ENCODE data around the gene PKIG. TPM values are rescaled to one million over a fixed set of nuclear protein-coding genes. Genes with fewer than 3 reads are reported as not detected.
"Not testable (repeated sequence)": the region's sequence is repeated elsewhere in the genome, so short reads cannot be mapped to it uniquely, and the experiment has no call there.

PKIG gene
- polyA plus RNA-seq, 1 of the 3 experiments (the other 2 are of a cell fraction) = 92.9 TPM

- Histone ChIP-seq H3F3A (replicated peaks; ENCODE audit: insufficient read depth) (peaks cover 6% of the 10 kb centered on the region), H3K79me2 (ENCODE audit: insufficient read depth) (peaks cover 54% of the 10 kb centered on the region), H3K4me1 (ENCODE audit: control insufficient read depth in 1 of 2, insufficient read depth in 2 of 2, low read depth in 1 of 2, low read length in 1 of 2) (peaks cover 0 to 3% of the 10 kb centered on the region in 2 experiments; a peak in 1 of 4 replicates), H2AFZ (ENCODE audit: low read depth) (no peak overlapping the region), H3K27me3 (ENCODE audit: insufficient read depth) (no peaks in the 10 kb centered on the region), H3K36me3 (replicated peaks in 1 of 2; ENCODE audit: control insufficient read depth in 1 of 2, insufficient read depth in 2 of 2, low read length in 1 of 2) (no peaks in the 10 kb centered on the region), H3K27ac (ENCODE audit: low read depth in 2 of 2, low read length in 1 of 2) (no peak overlapping the region), H3K4me3 (ENCODE audit: low read depth in 2 of 2, low read length in 1 of 2) (no peak overlapping the region), H4K20me1 (ENCODE audit: insufficient read depth) (no peaks in the 10 kb centered on the region), H3K9me2 (no peaks in the 10 kb centered on the region), H3K9ac (no peak overlapping the region), H3K9me3 (no peaks in the 10 kb centered on the region), H3K4me2 (no peak overlapping the region)
- ChIA-PET POLR2A (no interaction called here), CTCF (interaction anchor here (0.6 to 1.6 kb wide), 3 partner anchors 15 to 372 kb away, joined by 3 to 7 read pairs (median 3); no protein-coding TSS in a partner anchor)
- TF ChIP-seq JUND (IDR thresholded peaks at IDR 0.05) (no peak), TEAD4 (IDR thresholded peaks at IDR 0.05; ENCODE audit: borderline replicate concordance, insufficient read depth) (no peak), GATA2 (CRISPR knock-in tag; IDR thresholded peaks at IDR 0.05) (no peak), USF1 (IDR thresholded peaks at IDR 0.05; ENCODE audit: borderline replicate concordance, low read depth) (no peak), TAF1 (IDR thresholded peaks at IDR 0.05; ENCODE audit: borderline replicate concordance, low read depth, low read length) (no peak), ZBTB33 (IDR thresholded peaks at IDR 0.05; ENCODE audit: borderline replicate concordance, low read depth) (no peak), IRF3 (IDR thresholded peaks at IDR 0.05; ENCODE audit: low read depth, low read length) (no peak), YY1 (IDR thresholded peaks at IDR 0.05; ENCODE audit: low read depth) (no peak), POLR2AphosphoS5 (IDR thresholded peaks at IDR 0.05; ENCODE audit: low read depth, low read length) (no peak), NFIC (IDR thresholded peaks at IDR 0.05; ENCODE audit: borderline replicate concordance) (no peak), FOSL2 (IDR thresholded peaks at IDR 0.05; ENCODE audit: borderline replicate concordance, low read depth) (no peak), FOXM1 (IDR thresholded peaks at IDR 0.05; ENCODE audit: low read depth) (no peak)
- no peak for DNase-seq
- WGBS (ENCODE audit: low lambda C conversion rate) = 94% methylated on average over 2 of the region's 2 CpGs
These were observed 22.1 kb upstream of the PKIG start for GRCh38 chr20:44560229-44560628.

- H3K36me3 ChIP-seq (replicated peaks in 1 of 2; ENCODE audit: control insufficient read depth in 1 of 2, insufficient read depth in 2 of 2, low read length in 1 of 2); H4K20me1 ChIP-seq (ENCODE audit: insufficient read depth); H3K4me1 ChIP-seq (ENCODE audit: control insufficient read depth in 1 of 2, insufficient read depth in 2 of 2, low read depth in 1 of 2, low read length in 1 of 2); H3K27me3 ChIP-seq (ENCODE audit: insufficient read depth); POLR2A ChIA-PET; H3K27ac ChIP-seq (ENCODE audit: low read depth in 2 of 2, low read length in 1 of 2); H3K9me3 ChIP-seq; H3F3A ChIP-seq (replicated peaks; ENCODE audit: insufficient read depth); H3K4me3 ChIP-seq (ENCODE audit: low read depth in 2 of 2, low read length in 1 of 2); H3K9me2 ChIP-seq; H3K4me2 ChIP-seq; H2AFZ ChIP-seq (ENCODE audit: low read depth); H3K9ac ChIP-seq; DNase-seq: not testable (repeated sequence)
- WGBS (ENCODE audit: low lambda C conversion rate) = 71% methylated on average over 6 of the region's 6 CpGs
- H3K79me2 ChIP-seq (ENCODE audit: insufficient read depth) = peaks cover 50% of the 10 kb centered on the region
- CTCF ChIA-PET = interaction anchor here (1.2 to 1.6 kb wide), 2 partner anchors 15 to 49 kb away, joined by 3 to 7 read pairs; no protein-coding TSS in a partner anchor
These were observed 21.6 kb upstream of the PKIG start for GRCh38 chr20:44560818-44561217.
